ENCODE measurements around the gene AGPAT1. TPM values are rescaled to one million over a fixed set of nuclear protein-coding genes. Genes with fewer than 3 reads are reported as not detected.

AGPAT1 gene
- total RNA-seq, 1 donor from 2014 or later = 81.1 TPM

DNA sequence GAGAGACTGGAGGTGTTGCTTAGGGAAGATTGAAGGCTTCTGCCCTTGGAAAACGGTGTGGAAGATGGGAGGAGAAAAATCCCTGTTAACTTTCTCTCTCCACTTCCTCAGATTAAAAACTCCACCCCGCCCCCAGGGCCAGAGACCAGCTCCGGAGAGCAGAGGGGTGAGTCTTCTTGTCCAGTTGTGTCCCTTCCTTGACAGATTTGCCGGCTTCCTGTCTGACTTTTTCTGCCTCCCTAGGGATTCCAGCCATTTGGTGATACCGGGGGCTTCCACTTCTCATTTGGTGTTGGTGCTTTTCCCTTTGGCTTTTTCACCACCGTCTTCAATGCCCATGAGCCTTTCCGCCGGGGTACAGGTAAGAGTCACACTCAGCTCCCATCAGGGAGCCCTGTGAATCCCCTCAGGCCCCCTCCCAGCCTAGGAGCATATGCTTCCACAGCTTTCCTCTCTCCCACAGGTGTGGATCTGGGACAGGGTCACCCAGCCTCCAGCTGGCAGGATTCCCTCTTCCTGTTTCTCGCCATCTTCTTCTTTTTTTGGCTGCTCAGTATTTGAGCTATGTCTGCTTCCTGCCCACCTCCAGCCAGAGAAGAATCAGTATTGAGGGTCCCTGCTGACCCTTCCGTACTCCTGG lies 4.0 kb upstream of the AGPAT1 start:
- Mint-ChIP-seq H3K9me3 (ENCODE audit: unreplicated experiment) (no peaks in the 10 kb centered on the region), H3K27me3 (ENCODE audit: unreplicated experiment) (no peaks in the 10 kb centered on the region), H3K27ac (ENCODE audit: unreplicated experiment) (peak overlapping the region; percentile 23), H3K4me3 (ENCODE audit: unreplicated experiment) (peak overlapping the region; percentile 90), H3K4me1 (ENCODE audit: unreplicated experiment) (peaks cover 36% of the 10 kb centered on the region), H3K36me3 (ENCODE audit: unreplicated experiment) (peaks cover 17% of the 10 kb centered on the region)
- DNase-seq (ENCODE audit: extremely low spot score, unreplicated experiment) = no peak
- TF ChIP-seq, protein P1, sequence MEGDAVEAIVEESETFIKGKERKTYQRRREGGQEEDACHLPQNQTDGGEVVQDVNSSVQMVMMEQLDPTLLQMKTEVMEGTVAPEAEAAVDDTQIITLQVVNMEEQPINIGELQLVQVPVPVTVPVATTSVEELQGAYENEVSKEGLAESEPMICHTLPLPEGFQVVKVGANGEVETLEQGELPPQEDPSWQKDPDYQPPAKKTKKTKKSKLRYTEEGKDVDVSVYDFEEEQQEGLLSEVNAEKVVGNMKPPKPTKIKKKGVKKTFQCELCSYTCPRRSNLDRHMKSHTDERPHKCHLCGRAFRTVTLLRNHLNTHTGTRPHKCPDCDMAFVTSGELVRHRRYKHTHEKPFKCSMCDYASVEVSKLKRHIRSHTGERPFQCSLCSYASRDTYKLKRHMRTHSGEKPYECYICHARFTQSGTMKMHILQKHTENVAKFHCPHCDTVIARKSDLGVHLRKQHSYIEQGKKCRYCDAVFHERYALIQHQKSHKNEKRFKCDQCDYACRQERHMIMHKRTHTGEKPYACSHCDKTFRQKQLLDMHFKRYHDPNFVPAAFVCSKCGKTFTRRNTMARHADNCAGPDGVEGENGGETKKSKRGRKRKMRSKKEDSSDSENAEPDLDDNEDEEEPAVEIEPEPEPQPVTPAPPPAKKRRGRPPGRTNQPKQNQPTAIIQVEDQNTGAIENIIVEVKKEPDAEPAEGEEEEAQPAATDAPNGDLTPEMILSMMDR (IDR thresholded peaks at IDR 0.05) = no peak

GRCh38 chr6:32178547-32179440 lies 2.9 kb upstream of the AGPAT1 start:
- peaks cover 17% of the 10 kb centered on the region for H3K36me3 Mint-ChIP-seq (ENCODE audit: unreplicated experiment)
- H3K4me3 Mint-ChIP-seq (ENCODE audit: unreplicated experiment) = peak overlapping the region; percentile 90
- peak overlapping the region; percentile 100 for H3K27ac Mint-ChIP-seq (ENCODE audit: unreplicated experiment)
- H3K27me3 Mint-ChIP-seq (ENCODE audit: unreplicated experiment) = no peaks in the 10 kb centered on the region
- TF ChIP-seq, protein P1 (IDR thresholded peaks at IDR 0.05) = no peak
- peaks cover 46% of the 10 kb centered on the region for H3K4me1 Mint-ChIP-seq (ENCODE audit: unreplicated experiment)
- no peaks in the 10 kb centered on the region for H3K9me3 Mint-ChIP-seq (ENCODE audit: unreplicated experiment)
- DNase-seq (ENCODE audit: extremely low spot score, unreplicated experiment) = no peak

- Mint-ChIP-seq H3K4me3 (ENCODE audit: unreplicated experiment) (peak within 1 kb of the TSS; percentile 90), H3K36me3 (ENCODE audit: unreplicated experiment) (peaks cover 17% of the 10 kb centered on the region), H3K4me1 (ENCODE audit: unreplicated experiment) (peaks cover 49% of the 10 kb centered on the region), H3K27ac (ENCODE audit: unreplicated experiment) (peak within 1 kb of the TSS; percentile 100), H3K27me3 (ENCODE audit: unreplicated experiment) (no peaks in the 10 kb centered on the region), H3K9me3 (ENCODE audit: unreplicated experiment) (no peaks in the 10 kb centered on the region)
- peak; percentile 97 for DNase-seq (ENCODE audit: extremely low spot score, unreplicated experiment)
- TF ChIP-seq, protein P1 (IDR thresholded peaks at IDR 0.05) = no peak
Observed at GRCh38 chr6:32177788-32178546, 2.1 kb upstream of the AGPAT1 start, which contains the start of gene RNF5. TSS of gene RNF5 (plus strand) at chr6:32178405. CDS start at chr6:32178512, 107 bp downstream.

DNA sequence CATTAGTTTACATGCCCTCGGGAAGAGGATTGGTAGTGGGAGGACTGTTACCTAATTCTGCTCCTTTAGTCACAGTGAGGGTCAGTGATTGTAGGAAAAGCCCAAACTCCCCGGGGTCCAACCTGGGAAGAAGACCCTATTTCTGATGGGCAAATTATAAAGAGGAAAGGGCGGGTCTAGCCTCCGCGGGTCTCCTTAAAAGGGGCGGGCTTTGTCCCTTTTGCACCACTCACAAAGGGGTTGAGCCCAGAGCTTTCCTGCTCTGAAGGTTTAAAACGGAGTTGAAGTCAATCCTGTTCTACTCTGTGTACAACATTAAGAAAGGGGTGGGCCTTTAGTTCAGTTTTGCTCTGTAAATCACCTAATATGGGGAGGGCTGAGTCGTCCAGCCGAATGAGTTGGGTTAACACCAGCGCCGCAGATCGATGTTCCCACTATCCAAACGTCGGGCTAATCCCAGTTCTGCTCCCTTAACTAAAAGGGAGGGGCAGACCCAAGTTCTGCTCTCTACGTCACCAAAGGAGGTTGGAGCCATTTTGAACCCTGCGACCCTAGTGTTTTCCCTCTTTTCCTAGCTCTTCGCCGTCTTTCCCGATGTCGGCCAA lies 1.4 kb upstream of the AGPAT1 start:
- TF ChIP-seq, protein P1 (IDR thresholded peaks at IDR 0.05) = no peak
- Mint-ChIP-seq H3K36me3 (ENCODE audit: unreplicated experiment) (peaks cover 17% of the 10 kb centered on the region), H3K4me1 (ENCODE audit: unreplicated experiment) (peaks cover 52% of the 10 kb centered on the region), H3K27ac (ENCODE audit: unreplicated experiment) (peak overlapping the region; percentile 100), H3K9me3 (ENCODE audit: unreplicated experiment) (no peaks in the 10 kb centered on the region), H3K27me3 (ENCODE audit: unreplicated experiment) (no peaks in the 10 kb centered on the region), H3K4me3 (ENCODE audit: unreplicated experiment) (peak overlapping the region; percentile 90)
- no peak for DNase-seq (ENCODE audit: extremely low spot score, unreplicated experiment)

Data from osteocyte (in vitro differentiated cells).